Fibroblast of lung (primary cell): Measurements from ENCODE around the gene RCOR1. TPM values are rescaled to one million over a fixed set of nuclear protein-coding genes. Genes with fewer than 3 reads are reported as not detected.

Experiments used
- DNase-seq, 2 donors: peaks; one replicate each; pipeline versions ENCODE4 v3.0.0 to v3.0.0-alpha.2; 2010; ENCODE audit warnings: low read depth in 2 of 2
- H2AFZ ChIP-seq: 2 replicates; pipeline ENCODE4 v1.5.1; 2012; ENCODE audit warnings: low read length, control low read depth, inconsistent platforms
- H3K27ac ChIP-seq: 2 replicates; pipeline ENCODE4 v1.5.1; 2011; ENCODE audit warnings: low read length, control low read depth; ENCODE audit not compliant: insufficient read depth
- H3K27me3 ChIP-seq: 2 replicates; pipeline ENCODE4 v1.5.1; 2011; ENCODE audit warnings: mild to moderate bottlenecking, low read length; ENCODE audit not compliant: control insufficient read depth, insufficient read depth
- H3K36me3 ChIP-seq: 2 replicates; pipeline ENCODE4 v1.5.1; 2011; ENCODE audit warnings: low read length; ENCODE audit not compliant: control insufficient read depth, insufficient read depth
- H3K4me1 ChIP-seq: 2 replicates; pipeline ENCODE4 v1.5.1; 2011; ENCODE audit warnings: low read length; ENCODE audit not compliant: control insufficient read depth, insufficient read depth; ENCODE audit errors: extremely low read depth
- H3K4me2 ChIP-seq: 2 replicates; pipeline ENCODE4 v1.5.1; 2011; ENCODE audit warnings: low read length, control low read depth; ENCODE audit not compliant: insufficient read depth; ENCODE audit errors: extremely low read depth
- H3K4me3 ChIP-seq, 4 experiments: fragments of 200-600 bp in 1 of 4; sonication (generic) in 1 of 4; replicated peaks in 1 of 4; 2 replicates each; pipeline ENCODE4 v1.5.1; 2011 to 2016; ENCODE audit warnings: low read length in 4 of 4, low read depth in 3 of 4, mild to moderate bottlenecking in 3 of 4, control low read depth in 2 of 4, inconsistent platforms in 1 of 4, mixed read lengths in 1 of 4; ENCODE audit not compliant: insufficient read depth in 1 of 4; ENCODE audit errors: control extremely low read depth in 1 of 4
- H3K79me2 ChIP-seq: 2 replicates; pipeline ENCODE4 v1.5.1; 2012; ENCODE audit warnings: mild to moderate bottlenecking, low read length, inconsistent platforms; ENCODE audit not compliant: control insufficient read depth, insufficient read depth
- H3K9ac ChIP-seq: 2 replicates; pipeline ENCODE4 v1.5.1; 2011; ENCODE audit warnings: mild to moderate bottlenecking, low read length, control low read depth; ENCODE audit not compliant: insufficient read depth
- H3K9me3 ChIP-seq: 2 replicates; pipeline ENCODE4 v1.5.1; 2012; ENCODE audit warnings: low read depth, low read length; ENCODE audit not compliant: control insufficient read depth, insufficient read depth
- H4K20me1 ChIP-seq: 2 replicates; pipeline ENCODE4 v1.5.1; 2011; ENCODE audit warnings: low read length; ENCODE audit not compliant: control insufficient read depth, insufficient read depth; ENCODE audit errors: extremely low read depth
- CTCF ChIP-seq, 2 donors: IDR thresholded peaks in 1 of 2; conservative IDR thresholded peaks in 1 of 2; 1 replicate in 1 of 2; 2 replicates in 1 of 2; pipeline ENCODE4 v1.5.1; 2011 to 2012; ENCODE audit warnings: low read length in 2 of 2, control low read depth in 1 of 2, inconsistent platforms in 1 of 2, low read depth in 1 of 2, mild to moderate bottlenecking in 1 of 2
- EZH2 ChIP-seq: IDR thresholded peaks from 2 replicates; pipeline ENCODE4 v1.5.1; 2012; ENCODE audit warnings: low read length, control low read depth, mild to moderate bottlenecking; ENCODE audit errors: missing control alignments
- polyA plus RNA-seq, 2 donors: library from polyadenylated mRNA; depleted of rRNA in 1 of 2; stranded (reverse) in 1 of 2; unstranded in 1 of 2; fragments of >200 nt; gene quantifications; 2 replicates each; pipeline ENCODE4 v1.2.1, GENCODE V29; 2011 to 2012; ENCODE audit warnings: missing spikeins in 1 of 2
- total RNA-seq: library from RNA; depleted of rRNA; stranded (reverse); fragments of >200 nt; gene quantifications from 2 replicates; pipeline ENCODE4 v1.2.1, GENCODE V29; 2014

Gene RCOR1
- total and polyA plus RNA-seq, 2 donors (not counting 1 experiment from before 2014, with no cell fraction given), result 11.4 to 19.6 TPM

GRCh38 chr14:102750376-102750775 is 157.9 kb downstream of the RCOR1 start:
- no peak for TF ChIP-seq CTCF (conservative IDR thresholded peaks at IDR 0.05 in 1 of 2, IDR thresholded peaks at IDR 0.05 in 1 of 2; ENCODE audit: low read depth in 1 of 2, low read length in 2 of 2)
- no peak for TF ChIP-seq EZH2
- no peaks in the 10 kb centered on the region for H3K9me3 ChIP-seq
- H3K27me3 ChIP-seq, result no peaks in the 10 kb centered on the region
- H3K4me3 ChIP-seq, result no peak overlapping the region
- H3K27ac ChIP-seq, result no peak overlapping the region
- H2AFZ ChIP-seq, result no peak overlapping the region
- no peak for DNase-seq
- H3K36me3 ChIP-seq, result no peaks in the 10 kb centered on the region
- no peaks in the 10 kb centered on the region for H3K4me1 ChIP-seq
- no peak overlapping the region for H3K9ac ChIP-seq
- H3K79me2 ChIP-seq, result no peaks in the 10 kb centered on the region
- no peak overlapping the region for H3K4me2 ChIP-seq
- no peaks in the 10 kb centered on the region for H4K20me1 ChIP-seq

GRCh38 chr14:102751088-102751487 is 158.6 kb downstream of the RCOR1 start:
- Histone ChIP-seq H3K27ac (no peak overlapping the region), H4K20me1 (no peaks in the 10 kb centered on the region), H3K4me3 (no peak overlapping the region), H3K36me3 (no peaks in the 10 kb centered on the region), H2AFZ (no peak overlapping the region), H3K79me2 (no peaks in the 10 kb centered on the region), H3K4me1 (no peaks in the 10 kb centered on the region), H3K27me3 (no peaks in the 10 kb centered on the region), H3K9me3 (no peaks in the 10 kb centered on the region), H3K9ac (no peak overlapping the region), H3K4me2 (no peak overlapping the region)
- DNase-seq, result no peak
- no peak for TF ChIP-seq EZH2
- TF ChIP-seq CTCF (conservative IDR thresholded peaks at IDR 0.05 in 1 of 2, IDR thresholded peaks at IDR 0.05 in 1 of 2; ENCODE audit: low read depth in 1 of 2, low read length in 2 of 2), result no peak

- TF ChIP-seq CTCF (conservative IDR thresholded peaks at IDR 0.05 in 1 of 2, IDR thresholded peaks at IDR 0.05 in 1 of 2; ENCODE audit: low read depth in 1 of 2, low read length in 2 of 2), result no peak
- H3K9me3 ChIP-seq, result no peaks in the 10 kb centered on the region
- no peaks in the 10 kb centered on the region for H3K4me1 ChIP-seq
- H3K9ac ChIP-seq, result no peak overlapping the region
- no peak overlapping the region for H2AFZ ChIP-seq
- no peaks in the 10 kb centered on the region for H3K79me2 ChIP-seq
- H3K27me3 ChIP-seq, result no peaks in the 10 kb centered on the region
- H3K4me3 ChIP-seq, result no peak overlapping the region
- no peak overlapping the region for H3K27ac ChIP-seq
- no peaks in the 10 kb centered on the region for H4K20me1 ChIP-seq
- no peak overlapping the region for H3K4me2 ChIP-seq
- no peak for DNase-seq
- no peaks in the 10 kb centered on the region for H3K36me3 ChIP-seq
Observed at GRCh38 chr14:102752239-102752847, 159.9 kb downstream of the RCOR1 start.
